HG02610 (cell line): ENCODE data around the gene MEIS2.

Experiments
- ATAC-seq: cut with Tn5 transposase; IDR thresholded peaks from one replicate; pipeline ENCODE4 v1.9.1; 2021; ENCODE audit warnings: mild to moderate bottlenecking, moderate library complexity; ENCODE audit not compliant: unreplicated experiment

The MEIS2 gene

GRCh38 chr15:37098468-37099318 is 1.7 kb downstream of the MEIS2 start:
- no peak for ATAC-seq

- no peak for ATAC-seq
Observed at GRCh38 chr15:37097144-37097919, 3.0 kb downstream of the MEIS2 start.

- no peak for ATAC-seq
Observed at GRCh38 chr15:37096558-37097143, 3.7 kb downstream of the MEIS2 start.

- ATAC-seq: no peak
Observed at GRCh38 chr15:37095770-37096557, 4.4 kb downstream of the MEIS2 start.

GRCh38 chr15:37094915-37095711 is 5.2 kb downstream of the MEIS2 start:
- ATAC-seq: no peak

- no peak for ATAC-seq
Observed at GRCh38 chr15:37094333-37094914, 5.9 kb downstream of the MEIS2 start.

- ATAC-seq: no peak
Observed at GRCh38 chr15:37093480-37094332, 6.6 kb downstream of the MEIS2 start.

GRCh38 chr15:37090543-37091175 is 9.7 kb downstream of the MEIS2 start:
- no peak for ATAC-seq

- ATAC-seq: no peak
Observed at GRCh38 chr15:37088436-37088835, 11.9 kb downstream of the MEIS2 start.

GRCh38 chr15:37087131-37087588 is 13.2 kb downstream of the MEIS2 start:
- no peak for ATAC-seq

GRCh38 chr15:37086521-37086920 is 13.8 kb downstream of the MEIS2 start:
- no peak for ATAC-seq

GRCh38 chr15:37086120-37086519 is 14.2 kb downstream of the MEIS2 start:
- ATAC-seq: no peak

GRCh38 chr15:37084602-37085001 is 15.7 kb downstream of the MEIS2 start:
- ATAC-seq: no peak

GRCh38 chr15:37083610-37084009 is 16.7 kb downstream of the MEIS2 start:
- no peak for ATAC-seq

- ATAC-seq: no peak
Observed at GRCh38 chr15:37081983-37082382, 18.4 kb downstream of the MEIS2 start.

GRCh38 chr15:37080261-37080921 is 20.0 kb downstream of the MEIS2 start:
- no peak for ATAC-seq

GRCh38 chr15:37079726-37080125 is 20.6 kb downstream of the MEIS2 start:
- no peak for ATAC-seq

- no peak for ATAC-seq
Observed at GRCh38 chr15:37078566-37078965, 21.8 kb downstream of the MEIS2 start.
